H9 (cell line): ENCODE measurements around the gene DIP2A. TPM values are rescaled to one million over a fixed set of nuclear protein-coding genes. Genes with fewer than 3 reads are reported as not detected.

ENCODE experiments used
- DNase-seq: peaks from one replicate; pipeline ENCODE4 v3.0.0-alpha.2; 2017
- H2AFZ ChIP-seq: one replicate; pipeline ENCODE4 v1.6.1; 2013; ENCODE audit warnings: mild to moderate bottlenecking, low read length, control low read depth, moderate library complexity
- H2AK5ac ChIP-seq: 2 replicates; pipeline ENCODE4 v1.6.1; 2013; ENCODE audit warnings: low read length, control low read depth, mixed read lengths; ENCODE audit not compliant: insufficient read length
- H2BK120ac ChIP-seq: one replicate; pipeline ENCODE4 v1.6.1; 2013; ENCODE audit warnings: low read depth, mild to moderate bottlenecking, low read length, control low read depth, inconsistent platforms; ENCODE audit not compliant: poor library complexity, severe bottlenecking
- H2BK12ac ChIP-seq: 2 replicates; pipeline ENCODE4 v1.6.1; 2013; ENCODE audit warnings: low read length, control low read depth, mixed read lengths, low read depth; ENCODE audit not compliant: insufficient read length
- H2BK15ac ChIP-seq: 2 replicates; pipeline ENCODE4 v1.6.1; 2013; ENCODE audit warnings: low read depth, low read length, control low read depth
- H2BK20ac ChIP-seq: one replicate; pipeline ENCODE4 v1.6.1; 2013; ENCODE audit warnings: low read depth, mild to moderate bottlenecking, low read length, control low read depth, inconsistent platforms; ENCODE audit not compliant: poor library complexity, severe bottlenecking
- H2BK5ac ChIP-seq: 2 replicates; pipeline ENCODE4 v1.6.1; 2013; ENCODE audit warnings: low read length, control low read depth, mixed read lengths; ENCODE audit not compliant: insufficient read length
- H3K14ac ChIP-seq: 2 replicates; pipeline ENCODE4 v1.6.1; 2013; ENCODE audit warnings: low read length, control low read depth; ENCODE audit not compliant: insufficient read depth
- H3K18ac ChIP-seq: 2 replicates; pipeline ENCODE4 v1.6.1; 2013; ENCODE audit warnings: low read depth, mild to moderate bottlenecking, mixed read lengths, low read length, control low read depth; ENCODE audit not compliant: insufficient read length
- H3K23ac ChIP-seq: 2 replicates; pipeline ENCODE4 v1.6.1; 2013; ENCODE audit warnings: low read length, control low read depth, mixed read lengths, low read depth; ENCODE audit not compliant: insufficient read length
- H3K23me2 ChIP-seq: 2 replicates; pipeline ENCODE4 v1.6.1; 2013; ENCODE audit warnings: low read depth, mild to moderate bottlenecking, mixed read lengths, low read length, control low read depth; ENCODE audit not compliant: insufficient read length, poor library complexity, severe bottlenecking
- H3K27ac ChIP-seq: 2 replicates; pipeline ENCODE4 v1.5.1; 2013; ENCODE audit warnings: low read length, control low read depth, mixed read lengths, low read depth; ENCODE audit not compliant: insufficient read length
- H3K27me3 ChIP-seq: 2 replicates; pipeline ENCODE4 v1.6.1; 2013; ENCODE audit warnings: low read length, control low read depth, inconsistent platforms; ENCODE audit not compliant: insufficient read depth
- H3K4ac ChIP-seq: 2 replicates; pipeline ENCODE4 v1.6.1; 2013; ENCODE audit warnings: low read depth, mild to moderate bottlenecking, control low read depth, inconsistent platforms, low read length, moderate library complexity
- H3K4me1 ChIP-seq: 2 replicates; pipeline ENCODE4 v1.6.1; 2013; ENCODE audit warnings: low read length, control low read depth, inconsistent platforms; ENCODE audit not compliant: insufficient read depth
- H3K4me2 ChIP-seq: 2 replicates; pipeline ENCODE4 v1.6.1; 2013; ENCODE audit warnings: low read length, control low read depth, mixed read lengths; ENCODE audit not compliant: insufficient read length, insufficient read depth
- H3K56ac ChIP-seq: 2 replicates; pipeline ENCODE4 v1.6.1; 2013; ENCODE audit warnings: low read depth, mild to moderate bottlenecking, mixed read lengths, low read length, control low read depth; ENCODE audit not compliant: insufficient read length
- H3K79me1 ChIP-seq: 2 replicates; pipeline ENCODE4 v1.6.1; 2013; ENCODE audit warnings: low read depth, mild to moderate bottlenecking, moderate library complexity, low read length, control low read depth, inconsistent platforms; ENCODE audit not compliant: insufficient read depth, poor library complexity, severe bottlenecking
- H3K79me2 ChIP-seq: 2 replicates; pipeline ENCODE4 v1.6.1; 2013; ENCODE audit warnings: low read length, control low read depth, inconsistent platforms; ENCODE audit not compliant: insufficient read depth
- H3K9ac ChIP-seq: 2 replicates; pipeline ENCODE4 v1.6.1; 2013; ENCODE audit warnings: low read length, control low read depth, mixed read lengths; ENCODE audit not compliant: insufficient read length; ENCODE audit errors: extremely low read depth
- H3K9me3 ChIP-seq: one replicate; pipeline ENCODE4 v1.6.1; 2013; ENCODE audit warnings: low read depth, low read length, inconsistent platforms; ENCODE audit not compliant: control insufficient read depth
- H3T11ph ChIP-seq: one replicate; pipeline ENCODE4 v1.6.1; 2013; ENCODE audit warnings: mild to moderate bottlenecking, low read length, control low read depth, inconsistent platforms
- H4K20me1 ChIP-seq: one replicate; pipeline ENCODE4 v1.6.1; 2013; ENCODE audit not compliant: control insufficient read depth, insufficient read length, insufficient read depth
- H4K5ac ChIP-seq: 2 replicates; pipeline ENCODE4 v1.6.1; 2013; ENCODE audit warnings: low read depth, mild to moderate bottlenecking, mixed read lengths, low read length, control low read depth; ENCODE audit not compliant: insufficient read length
- H4K8ac ChIP-seq: replicated peaks from 2 replicates; pipeline ENCODE4 v1.6.1; 2013; ENCODE audit warnings: low read length, control low read depth, mixed read lengths, low read depth; ENCODE audit not compliant: insufficient read length
- H4K91ac ChIP-seq: 2 replicates; pipeline ENCODE4 v1.6.1; 2013; ENCODE audit warnings: low read depth, mild to moderate bottlenecking, moderate library complexity, mixed read lengths, low read length, control low read depth; ENCODE audit not compliant: insufficient read length
- H3K27ac Mint-ChIP-seq, 3 experiments: 2 replicates in 2 of 3; 3 replicates in 1 of 3; pipeline ENCODE4 v1.8.0; 2020 to 2021; ENCODE audit warnings: mixed read lengths in 3 of 3, mild to moderate bottlenecking in 1 of 3, moderate library complexity in 1 of 3
- H3K27me3 Mint-ChIP-seq: 2 replicates; pipeline ENCODE4 v1.8.0; 2021; ENCODE audit warnings: low read depth, mild to moderate bottlenecking, moderate library complexity, mixed read lengths
- H3K36me3 Mint-ChIP-seq, 3 experiments: 2 replicates in 2 of 3; 3 replicates in 1 of 3; pipeline ENCODE4 v1.8.0; 2020 to 2021; ENCODE audit warnings: low read depth in 3 of 3, mixed read lengths in 3 of 3; ENCODE audit not compliant: insufficient read depth in 1 of 3
- H3K4me1 Mint-ChIP-seq, 2 experiments: 2 replicates each; pipeline ENCODE4 v1.8.0; 2020; ENCODE audit warnings: mixed read lengths in 2 of 2
- H3K4me3 Mint-ChIP-seq, 2 experiments: 2 replicates in 1 of 2; 3 replicates in 1 of 2; pipeline ENCODE4 v1.8.0; 2020 to 2021; ENCODE audit warnings: mild to moderate bottlenecking in 2 of 2, mixed read lengths in 2 of 2, moderate library complexity in 1 of 2
- H3K9me3 Mint-ChIP-seq, 2 experiments: 2 replicates in 1 of 2; 3 replicates in 1 of 2; pipeline ENCODE4 v1.8.0; 2020; ENCODE audit warnings: mild to moderate bottlenecking in 2 of 2, mixed read lengths in 2 of 2, moderate library complexity in 1 of 2
- CTCF ChIP-seq: fragments of 200-600 bp; sonication (generic); conservative IDR thresholded peaks from 3 replicates; pipeline ENCODE4 v1.8.0; 2021; ENCODE audit warnings: antibody characterized with exemption, mild to moderate bottlenecking
- WGBS: extraction: QIAGEN DNeasy Blood & Tissue Kit; methylation state at CpG from one replicate; pipeline ENCODE4 v1.1.7; 2013; ENCODE audit warnings: missing lambda C conversion rate, low lambda C conversion rate, mixed read lengths; ENCODE audit not compliant: insufficient read length; ENCODE audit errors: extremely low coverage; 5-methylcytosine and 5-hydroxymethylcytosine counted together
- total RNA-seq: library from RNA; stranded (reverse); gene quantifications from 2 replicates; pipeline ENCODE4 v1.2.1, GENCODE V29; 2021

The DIP2A gene
- total RNA-seq, 1 experiment from 2014 or later, result 25.2 TPM

- Histone ChIP-seq H3K79me2 (no peaks in the 10 kb centered on the region), H3K23ac (no peak overlapping the region), H2BK120ac (no peak overlapping the region), H2BK12ac (no peak overlapping the region), H3K18ac (no peak overlapping the region), H3K14ac (no peak overlapping the region), H2AK5ac (no peak overlapping the region), H2AFZ (no peak overlapping the region), H3K56ac (no peak overlapping the region), H3K9me3 (no peaks in the 10 kb centered on the region), H4K8ac (no peak overlapping the region), H3K4ac (no peak overlapping the region), H3K23me2 (no peaks in the 10 kb centered on the region), H4K5ac (no peak overlapping the region), H2BK20ac (no peak overlapping the region), H2BK5ac (no peak overlapping the region), H3K27me3 (no peaks in the 10 kb centered on the region), H3K4me1 (no peaks in the 10 kb centered on the region), H4K20me1 (no peaks in the 10 kb centered on the region), H2BK15ac (no peak overlapping the region), H3K4me2 (no peak overlapping the region), H3K79me1 (no peaks in the 10 kb centered on the region), H3K9ac (no peak overlapping the region), H3T11ph (no peak overlapping the region), H4K91ac (no peak overlapping the region), H3K27ac (no peak overlapping the region)
- Mint-ChIP-seq H3K4me3 (no peak overlapping the region), H3K27me3 (no peaks in the 10 kb centered on the region), H3K36me3 (peaks cover 20 to 71% (median 69%) of the 10 kb centered on the region in 3 experiments; a peak in 6 of 7 replicates), H3K4me1 (peaks cover 6 to 9% of the 10 kb centered on the region in 2 experiments), H3K27ac (peak overlapping the region; percentile 4 to 88 (median 73); a peak in 4 of 7 replicates), H3K9me3 (no peaks in the 10 kb centered on the region; a peak in 1 of 5 replicates)
- no peak for TF ChIP-seq CTCF
- DNase-seq, result no peak
- WGBS, result no CpG with 5 or more reads among the region's 8 CpGs
These were observed 85.3 kb downstream of the DIP2A start for GRCh38 chr21:46544003-46544402.
